Glutamatergic neuron (in vitro differentiated cells): ENCODE results near the gene PARP12. TPM values are rescaled to one million over a fixed set of nuclear protein-coding genes. Genes with fewer than 3 reads are reported as not detected.

Experiments used
- DNase-seq: peaks from one replicate; pipeline ENCODE4 v3.0.0; 2022
- H3K27ac Mint-ChIP-seq: one replicate; pipeline ENCODE4 v1.8.0; 2020; ENCODE audit warnings: mild to moderate bottlenecking, mixed read lengths, inconsistent platforms; ENCODE audit not compliant: unreplicated experiment
- H3K27me3 Mint-ChIP-seq: one replicate; pipeline ENCODE4 v1.8.0; 2020; ENCODE audit warnings: mild to moderate bottlenecking, moderate library complexity, mixed read lengths, inconsistent platforms; ENCODE audit not compliant: unreplicated experiment
- H3K36me3 Mint-ChIP-seq: one replicate; pipeline ENCODE4 v1.8.0; 2020; ENCODE audit warnings: mild to moderate bottlenecking, mixed read lengths, inconsistent platforms; ENCODE audit not compliant: unreplicated experiment
- H3K4me1 Mint-ChIP-seq: one replicate; pipeline ENCODE4 v1.8.0; 2020; ENCODE audit warnings: mild to moderate bottlenecking, low read depth, mixed read lengths, inconsistent platforms; ENCODE audit not compliant: unreplicated experiment
- H3K4me3 Mint-ChIP-seq: one replicate; pipeline ENCODE4 v1.8.0; 2020; ENCODE audit warnings: mild to moderate bottlenecking, mixed read lengths, inconsistent platforms; ENCODE audit not compliant: unreplicated experiment
- H3K9me3 Mint-ChIP-seq: one replicate; pipeline ENCODE4 v1.8.0; 2020; ENCODE audit warnings: mild to moderate bottlenecking, moderate library complexity, mixed read lengths, inconsistent platforms; ENCODE audit not compliant: unreplicated experiment
- CTCF ChIP-seq: fragments of 200-600 bp; sonication (generic); IDR thresholded peaks from one replicate; pipeline ENCODE4 v1.5.0; 2021; ENCODE audit not compliant: partially characterized antibody, unreplicated experiment
- total RNA-seq: library from RNA; stranded (reverse); fragmentation: NEBNext Ultra II Directional; extraction: Animal tissue kit (Norgen Biotek cat#: 25700); gene quantifications from one replicate; pipeline ENCODE4 v1.2.1, GENCODE V29; 2021; ENCODE audit not compliant: unreplicated experiment

The PARP12 gene
- total RNA-seq, 1 donor from 2014 or later: 0.15 TPM

- DNase-seq: no peak
- H3K36me3 Mint-ChIP-seq: no peaks in the 10 kb centered on the region
- peaks cover 6% of the 10 kb centered on the region for H3K27me3 Mint-ChIP-seq
- no peak for TF ChIP-seq CTCF
- H3K4me3 Mint-ChIP-seq: no peak overlapping the region
- H3K4me1 Mint-ChIP-seq: no peaks in the 10 kb centered on the region
- H3K27ac Mint-ChIP-seq: no peak overlapping the region
- H3K9me3 Mint-ChIP-seq: no peaks in the 10 kb centered on the region
Observed at GRCh38 chr7:140033779-140034363, 28.9 kb downstream of the PARP12 start.

GRCh38 chr7:140033036-140033435, 29.7 kb downstream of the PARP12 start:
- Mint-ChIP-seq H3K27ac (no peak overlapping the region), H3K27me3 (peaks cover 4% of the 10 kb centered on the region), H3K9me3 (no peaks in the 10 kb centered on the region), H3K4me1 (peaks cover 7% of the 10 kb centered on the region), H3K4me3 (no peak overlapping the region), H3K36me3 (no peaks in the 10 kb centered on the region)
- no peak for TF ChIP-seq CTCF
- DNase-seq: no peak

- Mint-ChIP-seq H3K4me3 (no peak overlapping the region), H3K4me1 (peaks cover 7% of the 10 kb centered on the region), H3K36me3 (no peaks in the 10 kb centered on the region), H3K9me3 (no peaks in the 10 kb centered on the region), H3K27me3 (no peaks in the 10 kb centered on the region), H3K27ac (no peak overlapping the region)
- no peak for DNase-seq
- TF ChIP-seq CTCF: no peak
Observed at GRCh38 chr7:140031364-140031763, 31.4 kb downstream of the PARP12 start.

- Mint-ChIP-seq H3K4me1 (peaks cover 7% of the 10 kb centered on the region), H3K36me3 (no peaks in the 10 kb centered on the region), H3K27ac (no peak overlapping the region), H3K27me3 (no peaks in the 10 kb centered on the region), H3K9me3 (peaks cover 2% of the 10 kb centered on the region), H3K4me3 (no peak overlapping the region)
- no peak for DNase-seq
- no peak for TF ChIP-seq CTCF
Observed at GRCh38 chr7:140029072-140029471, 33.7 kb downstream of the PARP12 start.

GRCh38 chr7:140028311-140028710, 34.4 kb downstream of the PARP12 start:
- no peak for DNase-seq
- H3K27ac Mint-ChIP-seq: peak overlapping the region; percentile 53
- peak overlapping the region; percentile 36 for H3K4me3 Mint-ChIP-seq
- no peaks in the 10 kb centered on the region for H3K27me3 Mint-ChIP-seq
- H3K4me1 Mint-ChIP-seq: peaks cover 7% of the 10 kb centered on the region
- H3K9me3 Mint-ChIP-seq: peaks cover 2% of the 10 kb centered on the region
- H3K36me3 Mint-ChIP-seq: no peaks in the 10 kb centered on the region
- TF ChIP-seq CTCF: no peak
